ENCODE measurements around the gene PRKCB. TPM values are rescaled to one million over a fixed set of nuclear protein-coding genes. Genes with fewer than 3 reads are reported as not detected.

The PRKCB gene
- total and polyA plus RNA-seq, 2 donors from 2014 or later, result 0.62 to 17.8 TPM

- TF ChIP-seq CTCF (IDR thresholded peaks at IDR 0.05; ENCODE audit: borderline replicate concordance, extremely low read depth, insufficient read depth), result no peak
- Histone ChIP-seq H3K9me3 (ENCODE audit: control insufficient read depth in 2 of 3, insufficient read depth in 1 of 3, low read length in 3 of 3) (no peaks in the 10 kb centered on the region), H3K27ac (ENCODE audit: low read depth in 2 of 2, low read length in 2 of 2) (no peak overlapping the region), H3K27me3 (ENCODE audit: control insufficient read depth, insufficient read depth, low read length) (no peaks in the 10 kb centered on the region), H3K9ac (ENCODE audit: low read length in 3 of 3) (no peak overlapping the region), H3K36me3 (ENCODE audit: control insufficient read depth in 2 of 3, insufficient read depth in 3 of 3, low read length in 3 of 3) (no peaks in the 10 kb centered on the region), H3K4me3 (ENCODE audit: low read length in 3 of 3) (no peak overlapping the region), H3K4me1 (ENCODE audit: control insufficient read depth in 2 of 3, insufficient read depth in 2 of 3, low read depth in 1 of 3, low read length in 3 of 3) (peaks cover 0 to 2% (median 0%) of the 10 kb centered on the region in 3 donors)
- no peak for FAIRE-seq
- no peak for DNase-seq
- intact Hi-C loops (cut with DNase I), result no loop called here
Measured at GRCh38 chr16:23900480-23901177, 64.8 kb downstream of the PRKCB start.

DNA sequence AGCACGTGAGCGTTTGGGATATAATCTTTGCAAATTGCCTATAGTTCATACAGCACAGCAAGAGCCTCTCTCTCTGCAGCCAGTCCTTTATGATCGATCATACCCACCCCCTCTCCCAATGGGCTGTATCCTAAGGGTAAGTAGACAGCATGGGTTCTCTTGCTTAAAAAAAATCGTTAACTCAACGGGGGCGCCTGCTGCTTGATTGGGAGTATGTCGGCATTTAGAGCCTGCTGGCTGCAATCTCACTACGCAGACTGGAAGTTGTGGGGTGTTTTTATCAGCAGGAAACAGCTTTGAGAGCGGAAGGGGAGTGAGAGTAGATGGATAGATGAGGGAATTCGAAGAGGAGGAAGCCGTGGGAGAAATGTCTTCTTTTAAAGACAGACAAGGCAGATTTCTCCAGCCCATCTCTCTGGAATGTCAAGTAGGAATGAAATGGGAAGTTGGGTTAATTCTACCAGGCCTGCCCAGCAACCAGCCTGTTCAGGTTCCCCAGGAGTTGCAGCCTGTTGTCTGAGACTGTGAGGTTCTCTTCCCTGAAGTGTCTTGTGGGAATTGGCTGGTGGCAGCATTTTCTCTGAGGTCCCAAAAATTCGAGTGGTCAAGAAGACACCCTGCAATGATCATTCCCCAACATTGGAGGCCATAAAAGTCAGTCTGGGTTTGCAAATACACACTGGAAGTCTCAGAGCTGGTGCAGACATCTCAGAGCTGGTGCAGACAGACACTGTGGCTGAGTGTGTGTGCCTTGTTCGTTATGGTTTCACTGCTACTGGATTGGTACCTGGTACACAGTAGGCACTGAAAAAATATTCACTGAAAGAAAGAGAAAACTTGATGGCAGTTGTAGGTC, 65.6 kb downstream of the PRKCB start:
- DNase-seq (peak in 2 of 5 donors; percentile 9 to 43), FAIRE-seq (no peak)
- Histone ChIP-seq H3K4me1 (ENCODE audit: control insufficient read depth in 2 of 3, insufficient read depth in 2 of 3, low read depth in 1 of 3, low read length in 3 of 3) (peaks cover 0 to 2% (median 0%) of the 10 kb centered on the region in 3 donors), H3K27ac (ENCODE audit: low read depth in 2 of 2, low read length in 2 of 2) (no peak overlapping the region), H3K4me3 (ENCODE audit: low read length in 3 of 3) (no peak overlapping the region), H3K9me3 (ENCODE audit: control insufficient read depth in 2 of 3, insufficient read depth in 1 of 3, low read length in 3 of 3) (no peaks in the 10 kb centered on the region), H3K36me3 (ENCODE audit: control insufficient read depth in 2 of 3, insufficient read depth in 3 of 3, low read length in 3 of 3) (no peaks in the 10 kb centered on the region), H3K9ac (ENCODE audit: low read length in 3 of 3) (no peak overlapping the region), H3K27me3 (ENCODE audit: control insufficient read depth, insufficient read depth, low read length) (no peaks in the 10 kb centered on the region)
- TF ChIP-seq CTCF (IDR thresholded peaks at IDR 0.05; ENCODE audit: borderline replicate concordance, extremely low read depth, insufficient read depth), result no peak
- intact Hi-C loops (cut with DNase I), result no loop called here

DNA sequence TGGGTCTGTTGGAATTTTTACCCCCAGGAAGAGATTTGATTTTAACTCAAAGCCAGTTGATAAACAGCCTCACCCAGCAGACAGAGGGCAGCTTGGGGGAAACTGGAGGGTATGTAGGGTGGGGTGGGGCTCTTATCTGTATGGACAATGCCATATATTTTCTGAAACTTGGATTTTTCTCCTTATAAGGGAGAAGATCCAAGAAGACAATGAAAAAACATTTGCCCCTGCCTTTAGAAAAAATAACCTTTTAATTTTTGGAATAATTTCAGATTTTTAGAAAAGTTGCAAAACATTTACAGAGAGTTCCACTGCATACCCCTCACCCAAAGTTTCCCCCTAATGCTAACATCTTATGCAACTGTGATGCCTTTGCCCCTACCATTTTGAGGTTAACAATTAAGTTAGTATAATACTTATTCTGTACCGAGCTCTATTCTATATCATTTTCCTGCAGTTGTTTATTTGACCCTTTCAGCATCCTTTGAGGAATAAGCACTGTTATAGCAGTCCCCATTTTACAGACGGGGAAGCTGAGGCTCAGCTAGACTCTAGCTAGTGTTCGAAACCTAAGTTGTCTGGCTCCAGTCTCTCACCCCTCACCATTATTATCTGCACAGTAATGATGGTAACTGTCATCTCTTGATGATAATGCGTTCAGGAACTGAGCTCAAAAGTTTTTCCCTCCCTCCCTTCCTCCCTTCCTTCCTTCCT, 66.4 kb downstream of the PRKCB start:
- DNase-seq (no peak), FAIRE-seq (no peak)
- Histone ChIP-seq H3K9ac (ENCODE audit: low read length in 3 of 3) (no peak overlapping the region), H3K4me1 (ENCODE audit: control insufficient read depth in 2 of 3, insufficient read depth in 2 of 3, low read depth in 1 of 3, low read length in 3 of 3) (peaks cover 0 to 2% (median 0%) of the 10 kb centered on the region in 3 donors), H3K27me3 (ENCODE audit: control insufficient read depth, insufficient read depth, low read length) (no peaks in the 10 kb centered on the region), H3K27ac (ENCODE audit: low read depth in 2 of 2, low read length in 2 of 2) (no peak overlapping the region), H3K4me3 (ENCODE audit: low read length in 3 of 3) (no peak overlapping the region), H3K9me3 (ENCODE audit: control insufficient read depth in 2 of 3, insufficient read depth in 1 of 3, low read length in 3 of 3) (no peaks in the 10 kb centered on the region), H3K36me3 (ENCODE audit: control insufficient read depth in 2 of 3, insufficient read depth in 3 of 3, low read length in 3 of 3) (no peaks in the 10 kb centered on the region)
- intact Hi-C loops (cut with DNase I), result no loop called here
- no peak for TF ChIP-seq CTCF (IDR thresholded peaks at IDR 0.05; ENCODE audit: borderline replicate concordance, extremely low read depth, insufficient read depth)

Data from kidney (tissue), 14 donors.